HG03097 (cell line): ENCODE data around the gene UQCRQ.

ENCODE experiments used
- ATAC-seq: cut with Tn5 transposase; IDR thresholded peaks from one replicate; pipeline ENCODE4 v1.9.1; 2021; ENCODE audit not compliant: unreplicated experiment, low FRiP score

UQCRQ gene

DNA sequence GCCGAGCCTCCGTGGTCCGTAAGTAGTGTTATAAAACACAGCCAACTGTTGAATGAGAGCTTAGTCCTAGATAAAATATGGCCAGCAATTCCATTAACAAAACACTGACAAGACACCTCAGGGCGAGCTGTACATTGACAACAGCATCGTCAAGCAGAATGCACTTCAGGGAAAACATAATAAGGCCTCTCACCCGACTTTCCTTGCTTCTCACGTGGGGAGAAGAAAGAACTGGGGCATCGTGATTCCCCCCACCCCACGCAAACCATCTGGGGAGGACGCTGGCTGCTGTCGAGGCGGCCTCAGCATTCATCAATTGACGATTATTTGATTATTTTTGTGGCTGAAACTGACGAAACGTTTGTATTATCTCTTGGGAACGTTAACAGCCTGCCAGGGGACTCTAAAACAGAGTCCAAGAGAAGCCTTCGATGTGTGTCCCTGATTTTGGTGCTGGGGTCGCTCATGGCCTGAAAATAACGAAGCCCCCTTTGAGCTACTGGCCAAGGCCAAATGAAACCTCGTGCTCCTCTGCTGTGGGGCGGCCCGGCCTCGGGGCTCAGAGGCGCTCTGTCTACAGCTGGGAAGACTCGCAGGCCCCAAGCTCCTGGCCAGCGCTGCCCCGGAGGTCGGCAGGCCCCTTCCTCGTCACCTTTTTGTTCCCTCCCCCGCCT is 637 bp upstream of the UQCRQ start:
- ATAC-seq, result no peak

DNA sequence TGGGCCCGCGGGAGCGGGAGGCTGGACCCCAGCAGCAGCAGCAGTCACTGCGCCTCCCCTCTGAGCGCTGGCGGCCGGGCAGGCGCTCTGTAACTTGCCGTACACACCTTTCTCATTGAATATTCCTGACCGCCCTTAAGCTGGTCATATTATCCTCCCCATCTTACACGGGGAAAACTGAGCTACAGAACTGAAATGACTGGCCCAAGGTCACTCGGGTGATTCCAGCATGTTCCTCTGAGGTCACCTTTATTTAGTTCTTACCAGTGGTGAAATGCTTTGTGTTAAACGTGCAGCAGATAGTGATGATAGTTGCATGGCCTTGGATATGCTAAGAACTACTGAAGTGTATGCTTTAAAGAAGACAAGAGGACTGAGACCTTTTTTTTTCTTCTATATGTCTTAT is 607 bp downstream of the UQCRQ start:
- no peak for ATAC-seq

GRCh38 chr5:132868754-132869153 is 2.3 kb downstream of the UQCRQ start:
- no peak for ATAC-seq

- no peak for ATAC-seq
Observed at GRCh38 chr5:132870801-132871200, 4.4 kb downstream of the UQCRQ start.

GRCh38 chr5:132871459-132872284 is 5.2 kb downstream of the UQCRQ start:
- no peak for ATAC-seq

DNA sequence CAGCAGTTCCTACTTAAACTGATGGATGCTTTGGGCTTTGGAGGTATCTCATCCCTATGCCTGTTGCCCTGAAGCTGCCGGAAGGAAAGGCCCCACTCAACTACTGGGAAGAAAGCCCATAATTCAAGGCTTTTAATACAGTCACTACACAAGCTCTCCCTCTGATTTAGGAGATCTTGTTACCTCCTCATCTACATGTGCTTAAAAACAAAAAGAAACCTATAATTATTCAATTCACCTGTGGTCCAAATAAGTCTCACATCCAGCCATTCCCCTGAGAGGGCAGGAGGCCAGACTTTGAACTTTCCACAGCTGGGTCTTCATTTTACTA is 6.3 kb downstream of the UQCRQ start:
- no peak for ATAC-seq

DNA sequence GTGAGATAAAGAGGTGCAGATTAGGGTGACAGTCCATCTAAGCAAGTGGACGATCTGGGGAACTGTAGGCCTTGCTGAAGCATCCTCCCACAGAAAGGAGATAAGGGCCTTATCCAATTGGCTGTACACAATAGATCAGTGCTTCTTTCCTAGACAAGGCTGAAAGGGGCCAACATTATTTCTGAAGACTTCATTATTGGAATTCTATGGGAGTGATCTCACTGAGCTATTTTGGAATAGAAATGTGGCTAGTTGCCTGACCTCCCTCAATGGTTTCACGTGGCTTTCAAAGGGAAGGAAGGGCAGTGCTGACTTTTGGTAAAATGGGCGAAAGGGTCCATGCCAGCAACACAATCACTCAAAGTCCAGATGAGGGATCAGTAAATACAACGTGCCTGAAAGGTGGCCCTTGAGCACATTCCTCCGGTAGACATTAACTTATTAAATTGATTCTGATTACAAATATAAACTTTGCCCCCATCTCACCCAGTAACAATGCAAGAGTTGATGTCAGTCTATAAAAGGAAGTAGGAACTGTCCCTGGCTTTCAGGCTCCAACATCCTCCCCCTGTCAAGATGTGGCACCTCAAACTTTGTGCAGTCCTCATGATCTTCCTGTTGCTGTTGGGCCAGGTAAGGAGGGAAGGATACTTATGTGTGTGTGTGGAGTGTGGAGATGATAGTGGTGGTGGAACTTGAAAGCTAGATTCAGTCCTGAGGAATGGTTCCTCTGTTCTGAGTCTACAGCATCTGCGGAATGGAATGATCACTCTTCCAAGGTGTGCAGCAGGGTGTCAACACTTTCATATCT is 6.9 kb downstream of the UQCRQ start, which contains the start of gene LEAP2:
TSS of gene LEAP2 (plus strand) at position 550 of the 811 bp plus-strand sequence. CDS start at position 577, 27 bp downstream.
- ATAC-seq, result no peak

DNA sequence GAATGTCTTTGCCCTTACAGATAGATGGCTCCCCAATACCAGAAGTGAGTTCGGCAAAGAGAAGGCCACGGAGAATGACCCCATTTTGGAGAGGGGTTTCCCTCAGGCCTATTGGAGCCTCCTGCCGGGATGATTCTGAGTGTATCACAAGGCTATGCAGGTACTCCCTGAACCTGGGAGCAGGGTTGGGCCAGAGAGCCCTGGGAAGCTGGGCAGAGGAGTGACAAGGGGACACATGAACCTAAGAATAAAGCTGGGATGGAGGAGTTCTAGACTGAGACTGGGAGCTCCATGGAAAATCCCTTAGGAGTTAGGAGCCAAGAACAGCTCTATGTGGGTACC is 7.5 kb downstream of the UQCRQ start:
- no peak for ATAC-seq

GRCh38 chr5:132876020-132876759 is 9.7 kb downstream of the UQCRQ start:
- ATAC-seq, result no peak

GRCh38 chr5:132877466-132877865 is 11.0 kb downstream of the UQCRQ start:
- no peak for ATAC-seq

- no peak for ATAC-seq
Observed at GRCh38 chr5:132877938-132878337, 11.5 kb downstream of the UQCRQ start.

- ATAC-seq, result no peak
Observed at GRCh38 chr5:132883261-132883834, 16.9 kb downstream of the UQCRQ start.

DNA sequence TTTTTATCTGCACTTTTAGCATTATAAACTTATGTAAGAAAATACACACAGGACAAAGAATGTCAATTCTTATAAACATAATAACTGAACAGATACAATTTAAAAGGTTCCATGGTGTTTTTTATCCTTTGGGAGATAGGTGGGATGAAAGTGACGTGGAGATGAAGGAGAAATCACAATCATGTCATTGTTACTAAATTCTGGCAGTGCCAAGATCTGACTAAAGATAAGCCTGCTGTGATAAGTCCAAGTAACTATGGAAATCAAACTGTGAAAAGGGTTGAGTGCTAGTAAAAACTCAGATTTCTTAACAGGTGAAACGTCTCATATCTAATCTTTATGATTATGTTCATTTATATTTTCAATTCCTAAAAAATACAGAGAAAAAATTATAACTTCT is 18.1 kb downstream of the UQCRQ start:
- no peak for ATAC-seq

- ATAC-seq, result no peak
Observed at GRCh38 chr5:132886064-132886823, 19.8 kb downstream of the UQCRQ start.

GRCh38 chr5:132887283-132887682 is 20.8 kb downstream of the UQCRQ start:
- no peak for ATAC-seq

GRCh38 chr5:132889501-132889900 is 23.1 kb downstream of the UQCRQ start:
- ATAC-seq, result no peak

DNA sequence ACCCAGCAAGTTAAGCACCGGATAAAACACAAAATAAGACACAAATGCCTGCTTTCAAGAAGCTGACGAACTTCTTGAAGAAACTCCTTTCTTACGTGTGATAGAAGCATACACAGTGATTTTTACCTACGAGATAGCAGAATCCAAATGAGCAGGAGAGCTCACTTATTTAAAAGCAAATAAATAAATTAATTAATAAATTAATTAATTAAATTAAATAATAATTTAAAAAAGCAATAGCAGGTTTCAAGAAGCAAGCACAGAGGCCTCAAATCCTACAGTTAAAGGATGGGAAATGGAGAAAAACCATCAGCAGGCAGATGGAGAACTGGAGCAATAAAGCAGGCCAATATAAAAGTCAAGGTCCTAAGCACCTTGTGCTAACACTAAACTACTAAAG is 24.4 kb downstream of the UQCRQ start:
- no peak for ATAC-seq

DNA sequence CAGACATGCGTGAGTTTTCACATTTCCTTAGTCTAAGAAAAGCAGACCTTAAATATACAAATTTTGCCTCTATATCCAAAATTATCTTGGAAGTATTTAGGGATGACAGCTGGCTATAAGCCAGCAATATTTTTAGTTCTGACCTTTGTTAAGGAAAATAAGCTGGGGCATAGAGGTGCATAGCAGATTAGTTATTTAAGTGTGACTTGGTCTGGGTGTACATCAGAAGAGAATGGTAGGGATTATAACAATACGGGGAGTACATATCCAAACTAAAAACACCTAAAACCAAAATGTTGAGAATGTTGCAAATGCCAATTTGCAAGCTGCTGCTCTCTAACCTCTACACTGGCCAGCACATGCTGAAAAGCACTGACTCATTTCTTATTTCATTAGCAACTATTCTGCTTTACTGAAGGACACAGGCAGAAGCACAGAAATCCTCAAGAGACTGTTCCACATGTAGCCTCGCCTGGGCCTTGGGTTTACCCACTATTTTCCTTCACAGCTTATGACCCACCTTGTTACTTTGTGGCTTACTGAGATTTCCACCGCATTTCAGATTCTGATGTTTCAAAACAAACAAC is 29.4 kb downstream of the UQCRQ start:
- ATAC-seq, result no peak

GRCh38 chr5:132896685-132897084 is 30.2 kb downstream of the UQCRQ start:
- no peak for ATAC-seq
